ENCODE measurements around the gene USP43.

The USP43 gene

DNA sequence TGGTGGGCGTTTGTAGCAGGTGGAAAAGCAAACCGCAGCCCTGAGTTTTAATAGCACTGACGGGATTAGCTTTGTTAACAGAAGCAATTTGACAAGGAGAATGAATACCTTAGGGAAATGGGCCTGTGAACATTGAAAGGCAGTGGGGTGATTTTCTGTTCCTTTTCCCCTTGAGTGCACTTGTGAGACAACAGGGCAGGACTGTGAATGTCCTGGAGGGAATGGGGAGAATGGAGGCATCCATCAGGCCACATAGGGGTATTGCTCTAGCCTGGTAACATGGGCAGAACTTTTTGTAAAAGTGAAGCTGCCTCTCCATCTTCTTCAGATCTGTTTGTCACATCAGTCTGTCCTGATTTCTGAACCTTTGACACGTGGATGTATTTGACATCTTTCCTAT lies 26.2 kb downstream of the USP43 start:
- Histone ChIP-seq H3K27ac (no peak overlapping the region), H3K4me3 (no peak overlapping the region), H3K9ac (ENCODE audit: insufficient read length) (no peak overlapping the region), H3K36me3 (ENCODE audit: insufficient read depth, low read length) (no peaks in the 10 kb centered on the region), H3K9me3 (ENCODE audit: low read depth, low read length) (no peaks in the 10 kb centered on the region)
- TF ChIP-seq POLR2AphosphoS5 (IDR thresholded peaks at IDR 0.05; ENCODE audit: borderline replicate concordance, low read depth, low read length): no peak
- no peak for TF ChIP-seq EZH2 (IDR thresholded peaks at IDR 0.05)
- no peak for TF ChIP-seq FOXP2 (optimal IDR thresholded peaks at IDR 0.05; ENCODE audit: control extremely low read depth, extremely low read length, insufficient read depth)
- no peak for DNase-seq (ENCODE audit: low read depth, low spot score)

- no peak overlapping the region for H3K9ac ChIP-seq (ENCODE audit: insufficient read length)
- no peak overlapping the region for H3K4me3 ChIP-seq
- H3K36me3 ChIP-seq (ENCODE audit: insufficient read depth, low read length): no peaks in the 10 kb centered on the region
- H3K27ac ChIP-seq: no peak overlapping the region
- no peak for DNase-seq (ENCODE audit: low read depth, low spot score)
- no peaks in the 10 kb centered on the region for H3K9me3 ChIP-seq (ENCODE audit: low read depth, low read length)
- TF ChIP-seq EZH2 (IDR thresholded peaks at IDR 0.05): no peak
- TF ChIP-seq POLR2AphosphoS5 (IDR thresholded peaks at IDR 0.05; ENCODE audit: borderline replicate concordance, low read depth, low read length): no peak
Measured at GRCh38 chr17:9672266-9672665, 26.9 kb downstream of the USP43 start.

DNA sequence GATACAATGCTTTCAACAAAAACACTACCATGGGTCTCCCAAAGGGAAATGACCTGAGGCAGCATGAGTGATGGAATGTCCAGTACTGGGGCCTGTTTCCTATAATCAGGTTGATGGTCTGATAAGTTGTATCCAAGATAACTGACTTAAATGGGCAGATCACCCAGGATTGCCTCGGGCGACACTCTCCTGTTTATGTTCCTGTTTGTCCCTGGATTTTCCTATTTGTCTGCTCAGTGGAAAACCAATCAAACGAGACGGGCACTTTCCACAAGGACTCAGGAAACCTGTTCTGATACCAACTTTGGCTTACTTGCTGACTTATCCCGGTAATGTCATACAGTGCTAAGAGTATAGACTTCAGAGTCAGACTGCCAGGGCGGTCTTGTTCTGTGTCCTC lies 27.4 kb downstream of the USP43 start:
- no peak for DNase-seq (ENCODE audit: low read depth, low spot score)
- Histone ChIP-seq H3K27ac (no peak overlapping the region), H3K4me3 (no peak overlapping the region), H3K9me3 (ENCODE audit: low read depth, low read length) (no peaks in the 10 kb centered on the region), H3K36me3 (ENCODE audit: insufficient read depth, low read length) (no peaks in the 10 kb centered on the region), H3K9ac (ENCODE audit: insufficient read length) (no peak overlapping the region)
- no peak for TF ChIP-seq POLR2AphosphoS5 (IDR thresholded peaks at IDR 0.05; ENCODE audit: borderline replicate concordance, low read depth, low read length)
- TF ChIP-seq FOXP2 (optimal IDR thresholded peaks at IDR 0.05; ENCODE audit: control extremely low read depth, extremely low read length, insufficient read depth): no peak
- TF ChIP-seq EZH2 (IDR thresholded peaks at IDR 0.05): no peak

GRCh38 chr17:9676084-9676483 lies 30.8 kb downstream of the USP43 start:
- H3K36me3 ChIP-seq (ENCODE audit: insufficient read depth, low read length): no peaks in the 10 kb centered on the region
- H3K9me3 ChIP-seq (ENCODE audit: low read depth, low read length): no peaks in the 10 kb centered on the region
- no peak for DNase-seq (ENCODE audit: low read depth, low spot score)
- no peak overlapping the region for H3K27ac ChIP-seq
- no peak overlapping the region for H3K9ac ChIP-seq (ENCODE audit: insufficient read length)
- H3K4me3 ChIP-seq: no peak overlapping the region
- no peak for TF ChIP-seq FOXP2 (optimal IDR thresholded peaks at IDR 0.05; ENCODE audit: control extremely low read depth, extremely low read length, insufficient read depth)
- TF ChIP-seq EZH2 (IDR thresholded peaks at IDR 0.05): no peak
- TF ChIP-seq POLR2AphosphoS5 (IDR thresholded peaks at IDR 0.05; ENCODE audit: borderline replicate concordance, low read depth, low read length): no peak

DNA sequence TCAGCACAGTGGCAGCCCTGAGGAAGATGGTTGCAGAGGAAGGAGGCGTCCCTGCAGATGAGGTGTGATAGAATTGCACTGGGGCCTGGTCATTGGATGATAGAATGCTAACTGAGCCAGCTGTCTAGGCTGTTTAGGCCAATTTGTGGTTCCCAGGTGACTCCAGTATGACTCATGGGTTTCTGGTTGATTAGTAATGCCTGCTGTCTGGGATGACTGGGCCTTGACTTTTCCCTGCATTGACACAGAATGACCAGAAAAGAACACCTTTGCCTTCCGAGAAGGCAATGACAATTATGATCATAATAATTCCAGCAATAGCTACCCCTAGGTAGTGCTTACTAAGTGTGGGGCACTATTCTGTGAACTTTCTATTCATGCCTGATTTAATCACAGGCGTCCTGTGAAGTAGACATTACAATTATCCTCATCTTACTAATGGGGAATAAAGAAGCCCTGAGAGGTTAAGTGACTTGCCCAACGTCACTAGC lies 31.5 kb downstream of the USP43 start:
- Histone ChIP-seq H3K36me3 (ENCODE audit: insufficient read depth, low read length) (no peaks in the 10 kb centered on the region), H3K27ac (no peak overlapping the region), H3K9ac (ENCODE audit: insufficient read length) (no peak overlapping the region), H3K9me3 (ENCODE audit: low read depth, low read length) (no peaks in the 10 kb centered on the region), H3K4me3 (no peak overlapping the region)
- DNase-seq (ENCODE audit: low read depth, low spot score): no peak
- no peak for TF ChIP-seq EZH2 (IDR thresholded peaks at IDR 0.05)
- TF ChIP-seq POLR2AphosphoS5 (IDR thresholded peaks at IDR 0.05; ENCODE audit: borderline replicate concordance, low read depth, low read length): no peak
- no peak for TF ChIP-seq FOXP2 (optimal IDR thresholded peaks at IDR 0.05; ENCODE audit: control extremely low read depth, extremely low read length, insufficient read depth)

DNA sequence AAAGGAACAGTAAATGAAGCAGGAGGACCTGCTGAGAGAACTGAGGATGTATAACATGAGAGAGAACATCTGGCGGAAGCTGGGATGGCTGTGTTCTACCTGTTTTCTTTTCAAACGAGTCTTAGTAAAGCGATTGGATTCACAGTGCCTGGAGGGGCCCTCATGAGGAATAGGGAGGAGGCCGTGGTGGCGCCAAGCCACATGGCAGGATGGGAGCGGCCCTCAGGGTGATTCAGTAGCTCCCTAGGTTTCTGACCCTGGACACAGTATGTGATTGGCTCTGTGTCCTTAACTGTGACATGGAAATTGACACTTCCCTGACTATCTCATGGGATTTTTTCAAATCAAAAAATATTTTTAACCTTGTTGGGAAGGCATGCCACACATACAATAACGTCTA lies 32.1 kb downstream of the USP43 start:
- no peak overlapping the region for H3K9ac ChIP-seq (ENCODE audit: insufficient read length)
- no peak for TF ChIP-seq FOXP2 (optimal IDR thresholded peaks at IDR 0.05; ENCODE audit: control extremely low read depth, extremely low read length, insufficient read depth)
- TF ChIP-seq EZH2 (IDR thresholded peaks at IDR 0.05): no peak
- TF ChIP-seq POLR2AphosphoS5 (IDR thresholded peaks at IDR 0.05; ENCODE audit: borderline replicate concordance, low read depth, low read length): no peak
- no peak overlapping the region for H3K4me3 ChIP-seq
- H3K36me3 ChIP-seq (ENCODE audit: insufficient read depth, low read length): no peaks in the 10 kb centered on the region
- no peak for DNase-seq (ENCODE audit: low read depth, low spot score)
- no peaks in the 10 kb centered on the region for H3K9me3 ChIP-seq (ENCODE audit: low read depth, low read length)
- H3K27ac ChIP-seq: no peak overlapping the region

- DNase-seq (ENCODE audit: low read depth, low spot score): no peak
- Histone ChIP-seq H3K9me3 (ENCODE audit: low read depth, low read length) (no peaks in the 10 kb centered on the region), H3K27ac (no peak overlapping the region), H3K4me3 (no peak overlapping the region), H3K9ac (ENCODE audit: insufficient read length) (no peak overlapping the region), H3K36me3 (ENCODE audit: insufficient read depth, low read length) (no peaks in the 10 kb centered on the region)
- TF ChIP-seq FOXP2 (optimal IDR thresholded peaks at IDR 0.05; ENCODE audit: control extremely low read depth, extremely low read length, insufficient read depth): no peak
- TF ChIP-seq POLR2AphosphoS5 (IDR thresholded peaks at IDR 0.05; ENCODE audit: borderline replicate concordance, low read depth, low read length): no peak
- no peak for TF ChIP-seq EZH2 (IDR thresholded peaks at IDR 0.05)
Measured at GRCh38 chr17:9677896-9678295, 32.6 kb downstream of the USP43 start.

DNA sequence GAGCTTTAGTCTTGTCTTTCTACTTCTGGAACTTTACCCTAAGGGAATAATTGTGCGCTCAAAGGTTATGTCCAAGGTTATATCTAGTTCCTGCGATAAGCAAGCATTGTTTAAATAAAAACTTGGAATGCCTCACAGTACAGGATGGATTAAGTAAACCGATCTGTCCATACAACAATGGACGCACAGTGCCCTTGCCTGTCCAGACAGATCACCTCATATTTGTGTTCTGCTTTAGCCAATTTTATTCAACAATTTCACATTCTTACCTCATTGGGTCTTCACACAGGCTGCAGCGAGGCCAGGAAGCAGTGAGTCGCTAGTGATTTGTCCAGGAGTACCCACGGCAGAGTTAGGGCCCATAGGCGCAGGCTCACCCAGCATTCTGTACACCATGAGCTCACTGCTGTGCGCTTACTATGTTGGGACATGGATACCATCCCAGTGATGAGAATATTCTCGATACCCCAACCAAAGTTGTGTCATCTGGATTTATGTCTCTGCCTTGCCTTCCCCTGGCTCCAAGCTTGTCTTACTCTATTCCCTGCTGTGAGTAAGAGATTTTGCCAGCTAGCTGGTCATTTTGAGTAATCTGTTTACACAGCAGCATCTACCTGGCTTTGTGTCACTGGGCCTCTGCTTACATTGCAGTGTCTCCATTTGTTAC lies 39.8 kb downstream of the USP43 start:
- no peak overlapping the region for H3K4me3 ChIP-seq
- no peak overlapping the region for H3K9ac ChIP-seq (ENCODE audit: insufficient read length)
- TF ChIP-seq EZH2 (IDR thresholded peaks at IDR 0.05): no peak
- no peak for TF ChIP-seq POLR2AphosphoS5 (IDR thresholded peaks at IDR 0.05; ENCODE audit: borderline replicate concordance, low read depth, low read length)
- no peak for TF ChIP-seq FOXP2 (optimal IDR thresholded peaks at IDR 0.05; ENCODE audit: control extremely low read depth, extremely low read length, insufficient read depth)
- no peak overlapping the region for H3K27ac ChIP-seq
- no peak for DNase-seq (ENCODE audit: low read depth, low spot score)
- no peaks in the 10 kb centered on the region for H3K9me3 ChIP-seq (ENCODE audit: low read depth, low read length)
- no peaks in the 10 kb centered on the region for H3K36me3 ChIP-seq (ENCODE audit: insufficient read depth, low read length)

GRCh38 chr17:9693755-9694154 lies 48.4 kb downstream of the USP43 start:
- no peak for TF ChIP-seq EZH2 (IDR thresholded peaks at IDR 0.05)
- TF ChIP-seq FOXP2 (optimal IDR thresholded peaks at IDR 0.05; ENCODE audit: control extremely low read depth, extremely low read length, insufficient read depth): no peak
- no peak for TF ChIP-seq POLR2AphosphoS5 (IDR thresholded peaks at IDR 0.05; ENCODE audit: borderline replicate concordance, low read depth, low read length)
- DNase-seq (ENCODE audit: low read depth, low spot score): no peak
- Histone ChIP-seq H3K27ac (no peak overlapping the region), H3K36me3 (ENCODE audit: insufficient read depth, low read length) (no peaks in the 10 kb centered on the region), H3K9me3 (ENCODE audit: low read depth, low read length) (no peaks in the 10 kb centered on the region), H3K9ac (ENCODE audit: insufficient read length) (no peak overlapping the region), H3K4me3 (no peak overlapping the region)

Measured in SK-N-MC (cell line).